ENCODE data around the gene NUP37. TPM values are rescaled to one million over a fixed set of nuclear protein-coding genes. Genes with fewer than 3 reads are reported as not detected.

The NUP37 gene
- total and polyA plus RNA-seq, 4 donors = 14.0 to 23.3 (median 19.5) TPM

DNA sequence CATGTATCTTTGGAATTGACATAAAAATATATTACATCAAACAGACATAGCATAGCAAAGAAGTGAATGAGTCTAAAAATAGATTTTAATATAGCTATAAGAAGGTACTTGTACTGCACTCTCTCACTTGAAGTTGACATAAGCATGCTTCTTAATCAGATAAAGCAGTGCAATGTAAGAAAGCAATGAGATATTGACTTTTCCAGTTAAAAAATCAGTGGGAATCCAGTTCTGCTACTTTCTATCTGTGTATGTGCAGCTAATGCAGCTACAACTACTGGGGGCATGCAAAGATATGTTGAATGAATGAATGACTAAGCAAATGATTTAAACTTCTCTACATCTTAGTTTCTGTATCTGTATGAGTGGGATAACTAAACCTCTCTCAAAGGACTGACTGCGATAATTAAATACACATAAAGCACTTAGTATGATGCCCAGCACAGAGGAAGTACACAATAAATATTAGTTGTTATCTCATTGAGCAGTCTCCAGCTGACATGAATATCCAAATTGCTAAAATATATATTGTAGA is 68.4 kb downstream of the NUP37 start:
- H3K36me3 ChIP-seq (ENCODE audit: control insufficient read depth in 4 of 4, insufficient read depth in 4 of 4, low read length in 4 of 4) = peaks cover 12 to 26% (median 18%) of the 10 kb centered on the region in 4 donors

DNA sequence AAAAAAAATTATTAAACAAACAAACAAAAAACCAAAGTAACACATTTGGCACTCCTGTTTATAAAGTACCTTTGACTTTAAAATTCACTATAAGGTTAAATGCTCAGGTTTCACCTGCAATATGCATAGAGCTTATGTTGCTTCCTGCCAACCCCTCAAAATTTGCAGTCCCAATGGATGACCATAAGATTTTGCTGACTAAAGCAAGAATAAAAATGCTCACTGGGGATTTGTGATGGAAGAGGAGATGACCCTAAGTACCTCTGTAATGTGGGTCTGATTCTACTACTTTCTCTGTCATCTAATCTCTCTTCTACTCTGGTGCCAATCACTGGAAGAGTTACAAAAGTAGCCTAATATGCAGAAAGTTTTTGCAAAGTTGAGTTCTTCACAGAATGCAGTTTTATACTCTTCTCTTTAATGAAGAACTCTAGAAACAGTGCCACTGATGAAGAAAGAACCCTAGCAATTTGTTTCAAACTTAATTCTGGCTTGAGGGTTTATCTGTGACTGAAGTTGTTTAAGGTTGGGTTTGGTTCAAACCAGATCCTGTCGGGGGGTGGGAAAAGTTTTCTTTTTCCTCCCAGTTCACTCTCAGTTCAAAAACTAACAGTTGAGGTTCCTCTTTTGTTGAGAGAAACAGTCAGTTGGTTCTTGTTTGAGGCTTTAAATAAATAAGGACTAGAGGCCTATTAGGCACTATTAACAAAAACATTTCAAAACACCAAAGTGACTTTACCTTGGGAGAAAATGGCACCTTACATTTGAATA is 69.1 kb downstream of the NUP37 start:
- Histone ChIP-seq H3K27ac (ENCODE audit: low read depth in 1 of 2, low read length in 1 of 2) (no peak overlapping the region), H3K4me3 (no peak overlapping the region), H3K9ac (ENCODE audit: insufficient read depth in 1 of 2, low read length in 2 of 2) (peak overlapping the region in 1 of 2 donors; percentile 11), H3K9me3 (ENCODE audit: control insufficient read depth in 4 of 4, insufficient read depth in 3 of 4, low read length in 3 of 4) (no peaks in the 10 kb centered on the region), H3K27me3 (ENCODE audit: control insufficient read depth in 3 of 3, insufficient read depth in 3 of 3, low read length in 2 of 3) (no peaks in the 10 kb centered on the region), H3K4me1 (ENCODE audit: control insufficient read depth in 5 of 5, insufficient read depth in 5 of 5, low read length in 5 of 5) (peaks cover 0 to 7% (median 0%) of the 10 kb centered on the region in 5 donors), H3K36me3 (ENCODE audit: control insufficient read depth in 4 of 4, insufficient read depth in 4 of 4, low read length in 4 of 4) (peaks cover 13 to 29% (median 19%) of the 10 kb centered on the region in 4 donors)
- 19 to 37% methylated on average over 1 of the region's 1 CpG for WGBS, 2 donors
- DNase-seq (peak in 1 of 3 donors; percentile 30), ATAC-seq (ENCODE audit: insufficient read depth, low FRiP score) (no peak)
- TF ChIP-seq, protein P1, sequence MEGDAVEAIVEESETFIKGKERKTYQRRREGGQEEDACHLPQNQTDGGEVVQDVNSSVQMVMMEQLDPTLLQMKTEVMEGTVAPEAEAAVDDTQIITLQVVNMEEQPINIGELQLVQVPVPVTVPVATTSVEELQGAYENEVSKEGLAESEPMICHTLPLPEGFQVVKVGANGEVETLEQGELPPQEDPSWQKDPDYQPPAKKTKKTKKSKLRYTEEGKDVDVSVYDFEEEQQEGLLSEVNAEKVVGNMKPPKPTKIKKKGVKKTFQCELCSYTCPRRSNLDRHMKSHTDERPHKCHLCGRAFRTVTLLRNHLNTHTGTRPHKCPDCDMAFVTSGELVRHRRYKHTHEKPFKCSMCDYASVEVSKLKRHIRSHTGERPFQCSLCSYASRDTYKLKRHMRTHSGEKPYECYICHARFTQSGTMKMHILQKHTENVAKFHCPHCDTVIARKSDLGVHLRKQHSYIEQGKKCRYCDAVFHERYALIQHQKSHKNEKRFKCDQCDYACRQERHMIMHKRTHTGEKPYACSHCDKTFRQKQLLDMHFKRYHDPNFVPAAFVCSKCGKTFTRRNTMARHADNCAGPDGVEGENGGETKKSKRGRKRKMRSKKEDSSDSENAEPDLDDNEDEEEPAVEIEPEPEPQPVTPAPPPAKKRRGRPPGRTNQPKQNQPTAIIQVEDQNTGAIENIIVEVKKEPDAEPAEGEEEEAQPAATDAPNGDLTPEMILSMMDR (IDR thresholded peaks at IDR 0.05; ENCODE audit: control extremely low read depth, extremely low read depth) = no peak

More for the DNA sequence above, 68.4 kb downstream of the NUP37 start:
- H3K27ac ChIP-seq (ENCODE audit: low read depth in 1 of 2, low read length in 1 of 2) = no peak overlapping the region
- TF ChIP-seq, protein P1 (IDR thresholded peaks at IDR 0.05; ENCODE audit: control extremely low read depth, extremely low read depth) = no peak
- H3K9me3 ChIP-seq (ENCODE audit: control insufficient read depth in 4 of 4, insufficient read depth in 3 of 4, low read length in 3 of 4) = no peaks in the 10 kb centered on the region
- peaks cover 0 to 7% (median 0%) of the 10 kb centered on the region in 5 donors for H3K4me1 ChIP-seq (ENCODE audit: control insufficient read depth in 5 of 5, insufficient read depth in 5 of 5, low read length in 5 of 5)
- WGBS, 2 donors = 57 to 90% methylated on average over 1 of the region's 1 CpG
- DNase-seq (peak in 2 of 3 donors; percentile 33 to 74), ATAC-seq (ENCODE audit: insufficient read depth, low FRiP score) (no peak)
- H3K9ac ChIP-seq (ENCODE audit: insufficient read depth in 1 of 2, low read length in 2 of 2) = no peak overlapping the region
- no peak overlapping the region for H3K4me3 ChIP-seq
- no peaks in the 10 kb centered on the region for H3K27me3 ChIP-seq (ENCODE audit: control insufficient read depth in 3 of 3, insufficient read depth in 3 of 3, low read length in 2 of 3)

DNA sequence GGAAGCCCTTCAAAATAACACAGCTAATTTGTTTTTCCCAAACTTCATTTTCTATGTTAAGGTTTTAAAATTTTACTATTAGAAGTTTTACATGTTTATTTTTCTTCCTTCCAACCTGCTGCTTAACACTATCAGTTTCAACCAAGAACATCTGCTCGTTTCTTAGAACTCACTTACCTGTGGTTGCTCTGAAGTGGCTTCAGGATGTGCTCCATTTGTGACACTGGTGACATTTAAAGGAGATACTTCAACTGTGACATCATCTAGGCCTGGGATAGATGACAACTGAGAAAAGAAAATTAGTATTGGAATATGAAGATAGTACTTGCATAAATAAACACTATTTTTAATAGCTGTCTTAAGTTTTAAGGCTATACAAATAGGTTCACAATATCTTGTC is 76.0 kb downstream of the NUP37 start:
- 88 to 92% methylated on average over 1 of the region's 1 CpG for WGBS, 2 donors
- Histone ChIP-seq H3K27ac (ENCODE audit: low read depth in 1 of 2, low read length in 1 of 2) (no peak overlapping the region), H3K27me3 (ENCODE audit: control insufficient read depth in 3 of 3, insufficient read depth in 3 of 3, low read length in 2 of 3) (no peaks in the 10 kb centered on the region), H3K9ac (ENCODE audit: insufficient read depth in 1 of 2, low read length in 2 of 2) (no peak overlapping the region), H3K4me3 (no peak overlapping the region), H3K4me1 (ENCODE audit: control insufficient read depth in 5 of 5, insufficient read depth in 5 of 5, low read length in 5 of 5) (no peaks in the 10 kb centered on the region), H3K36me3 (ENCODE audit: control insufficient read depth in 4 of 4, insufficient read depth in 4 of 4, low read length in 4 of 4) (peaks cover 5 to 22% (median 12%) of the 10 kb centered on the region in 4 donors), H3K9me3 (ENCODE audit: control insufficient read depth in 4 of 4, insufficient read depth in 3 of 4, low read length in 3 of 4) (no peaks in the 10 kb centered on the region)
- ATAC-seq (ENCODE audit: insufficient read depth, low FRiP score) (no peak), DNase-seq (no peak)
- TF ChIP-seq, protein P1 (IDR thresholded peaks at IDR 0.05; ENCODE audit: control extremely low read depth, extremely low read depth) = no peak
